Right ventricle myocardium inferior (tissue), 1 donor: ENCODE results near the gene TMPRSS6. TPM values are rescaled to one million over a fixed set of nuclear protein-coding genes. Genes with fewer than 3 reads are reported as not detected.

Experiments
- ATAC-seq: fragments of 200-7000 bp; cut with Tn5 transposase; one replicate; pipeline ENCODE4 v1.9.1; 2020; ENCODE audit warnings: mild to moderate bottlenecking, moderate library complexity
- DNase-seq: peaks from one replicate; pipeline ENCODE4 v3.0.0; 2021; ENCODE audit errors: missing footprints
- intact Hi-C: fragments of 100-400 bp; cut with DNase I; formaldehyde crosslinking; loops from one replicate; pipeline ENCODE4 v1.11.0; 2022
- long read RNA-seq: library from polyadenylated mRNA; unstranded; transcript quantifications from one replicate; pipeline ENCODE4 v2.0.0, GENCODE V29; 2021
- total RNA-seq: library from RNA; stranded (reverse); fragmentation: NEBNext Ultra II Directional; extraction: Animal tissue kit (Norgen Biotek cat#: 25700); gene quantifications from one replicate; pipeline ENCODE4 v1.2.1, GENCODE V29; 2021
- donor health status: DM: no; HTN: yes; CAD: no; lungs with severe emphysema.

The TMPRSS6 gene
- not detected for total RNA-seq
- long read RNA-seq, result 0 reads

DNA sequence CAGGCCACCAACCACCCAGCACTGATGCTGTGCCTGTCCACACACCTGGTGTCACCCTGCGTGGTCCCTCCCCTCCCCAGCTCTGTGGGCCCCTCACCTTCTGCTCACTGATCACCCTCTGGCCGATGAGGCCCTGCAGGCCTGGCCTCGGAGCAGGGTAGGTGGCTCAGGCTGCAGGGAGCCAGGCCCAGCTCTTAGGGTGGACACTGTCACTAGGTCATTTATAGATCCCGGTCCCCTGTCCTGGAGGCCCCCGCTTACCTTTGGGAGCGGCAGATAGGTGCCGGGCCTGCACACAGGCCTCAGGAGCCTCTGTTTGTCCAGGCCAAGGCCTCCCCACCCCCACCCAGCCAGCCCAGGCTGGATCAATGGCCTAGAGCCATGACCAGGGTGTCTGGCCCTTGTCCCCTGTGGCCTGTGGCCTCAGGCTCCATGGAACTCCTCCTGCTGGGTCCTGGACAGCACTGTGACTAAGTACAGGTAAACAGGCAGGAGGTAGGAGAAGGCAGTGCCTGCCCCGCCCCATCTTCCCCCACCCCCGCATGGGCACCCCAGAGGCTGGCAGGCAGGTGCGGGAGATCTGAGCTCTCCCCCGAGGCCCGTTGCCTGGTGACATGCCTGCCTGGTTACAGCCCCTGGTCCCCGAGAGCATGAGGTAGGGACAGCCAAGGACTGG, at the start of gene TMPRSS6:
Gene TMPRSS6 (minus strand): TSS at position 472 of the 676 bp plus-strand sequence. CDS start 6,296 bp downstream, outside the sequence.
- intact Hi-C loops, result no loop called here
- no peak for DNase-seq
- peak; percentile 15 for ATAC-seq

DNA sequence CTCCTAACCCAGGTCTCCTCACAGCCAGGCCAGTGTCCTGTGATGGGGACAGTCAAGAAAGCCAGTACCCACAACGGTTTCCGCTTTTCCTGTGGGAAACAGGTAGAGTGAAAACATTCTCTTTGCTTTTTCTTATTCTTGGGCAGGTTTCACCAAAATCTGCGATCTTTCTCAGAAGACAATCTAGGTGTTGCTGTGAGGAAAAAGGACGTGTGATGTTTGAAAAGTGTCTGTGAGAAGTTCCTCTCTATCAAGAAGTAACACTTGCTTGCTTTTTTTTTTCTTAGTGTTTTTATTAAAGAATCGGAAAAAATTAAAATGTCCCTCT, 49.4 kb upstream of the TMPRSS6 start:
- DNase-seq, result no peak
- ATAC-seq, result no peak
- intact Hi-C loops, result no loop called here

DNA sequence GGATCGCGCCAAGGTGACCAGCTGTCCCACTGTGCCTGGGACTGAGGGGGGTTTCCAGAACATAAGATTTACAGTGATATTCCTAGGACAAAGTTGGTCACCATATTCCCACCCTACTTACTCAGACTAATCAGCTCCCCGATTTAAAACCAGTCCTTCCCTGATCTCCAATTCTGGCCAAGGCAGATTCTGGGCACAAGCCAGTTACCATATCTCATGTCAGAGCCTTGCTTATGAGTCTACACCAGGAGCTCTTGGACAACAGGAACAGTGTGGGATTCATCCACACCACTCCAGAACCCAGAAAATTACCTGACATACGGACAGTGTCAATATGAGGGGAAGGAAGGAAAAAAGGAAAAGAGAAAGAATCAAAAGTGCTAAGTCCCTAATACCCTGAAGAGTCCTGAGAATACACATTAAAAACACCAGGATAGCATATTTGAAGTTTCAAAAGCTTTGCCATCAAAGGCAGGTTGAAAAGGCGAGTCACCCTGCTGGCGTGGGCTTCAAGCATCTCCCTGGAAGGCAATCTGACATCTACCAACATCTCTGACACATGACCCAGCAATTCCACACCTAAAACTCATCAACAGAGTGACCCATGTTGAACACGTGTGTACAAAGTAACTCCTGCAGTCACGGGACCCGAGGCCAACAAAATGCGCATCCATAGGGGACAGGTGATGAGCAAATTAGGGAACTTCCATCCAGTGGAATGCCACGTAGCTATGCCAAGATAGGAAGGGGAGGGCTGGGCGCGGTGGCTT, 48.2 kb upstream of the TMPRSS6 start:
- intact Hi-C loops, result no loop called here

DNA sequence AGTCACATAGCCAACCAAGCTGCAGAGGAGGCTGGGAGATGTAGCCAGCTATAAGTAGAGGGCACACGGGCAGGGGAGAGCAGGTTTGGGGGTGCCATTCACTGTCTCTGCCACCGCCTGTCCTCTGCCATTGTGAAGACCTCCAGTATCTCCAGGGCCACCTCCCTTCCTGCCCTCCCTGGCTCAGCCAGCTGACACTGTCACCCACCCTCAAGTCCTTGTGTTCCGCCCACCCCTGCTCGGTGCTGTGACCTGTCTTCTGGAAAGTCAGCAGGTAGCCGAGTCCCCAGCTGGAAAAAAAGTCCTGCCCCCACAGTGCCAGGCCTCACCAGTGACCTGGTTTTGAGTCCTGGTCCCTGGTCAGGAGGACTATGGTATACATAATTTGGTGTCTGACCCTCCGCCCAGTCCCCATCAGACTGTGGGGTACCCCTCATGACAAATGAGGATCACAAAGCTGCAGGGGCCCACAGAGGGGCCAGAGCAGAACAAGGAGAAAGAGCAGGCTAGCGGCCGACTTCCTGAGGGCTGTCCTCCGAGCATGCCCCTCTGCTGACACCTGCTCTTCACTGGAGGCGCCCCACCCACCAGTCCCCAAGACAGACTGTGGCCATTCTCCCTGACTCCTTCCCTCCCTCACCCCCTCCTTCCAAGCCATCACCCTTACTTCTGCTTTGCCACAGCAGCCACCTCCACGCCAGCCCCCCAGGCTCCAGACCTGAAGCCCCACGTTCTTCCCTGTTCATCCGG, 47.3 kb upstream of the TMPRSS6 start:
- no peak for ATAC-seq
- intact Hi-C loops, result no loop called here
- DNase-seq, result no peak

More for the DNA sequence above, 48.2 kb upstream of the TMPRSS6 start:
- ATAC-seq, result no peak
- DNase-seq, result no peak

DNA sequence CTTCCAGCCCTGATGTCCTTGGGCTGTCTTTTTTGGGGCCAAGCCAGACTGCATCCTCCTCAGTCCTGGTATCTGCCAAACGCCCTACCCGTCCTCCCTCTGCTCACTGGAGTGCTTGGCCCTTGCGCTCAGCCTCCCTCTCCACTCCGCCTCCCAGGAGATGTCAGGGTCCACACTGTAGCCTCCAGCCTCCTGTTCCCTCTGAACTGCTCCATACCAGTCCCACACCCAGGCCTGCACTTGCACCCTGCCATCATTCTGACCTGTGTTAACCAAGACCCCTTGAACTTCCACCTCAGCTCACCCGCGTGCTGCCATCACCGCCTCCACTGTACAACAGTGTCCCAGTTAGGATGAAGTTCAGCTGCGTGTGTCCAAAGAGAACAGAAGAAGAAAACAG, 46.5 kb upstream of the TMPRSS6 start:
- no peak for ATAC-seq
- intact Hi-C loops, result no loop called here
- peak; percentile 11 for DNase-seq

DNA sequence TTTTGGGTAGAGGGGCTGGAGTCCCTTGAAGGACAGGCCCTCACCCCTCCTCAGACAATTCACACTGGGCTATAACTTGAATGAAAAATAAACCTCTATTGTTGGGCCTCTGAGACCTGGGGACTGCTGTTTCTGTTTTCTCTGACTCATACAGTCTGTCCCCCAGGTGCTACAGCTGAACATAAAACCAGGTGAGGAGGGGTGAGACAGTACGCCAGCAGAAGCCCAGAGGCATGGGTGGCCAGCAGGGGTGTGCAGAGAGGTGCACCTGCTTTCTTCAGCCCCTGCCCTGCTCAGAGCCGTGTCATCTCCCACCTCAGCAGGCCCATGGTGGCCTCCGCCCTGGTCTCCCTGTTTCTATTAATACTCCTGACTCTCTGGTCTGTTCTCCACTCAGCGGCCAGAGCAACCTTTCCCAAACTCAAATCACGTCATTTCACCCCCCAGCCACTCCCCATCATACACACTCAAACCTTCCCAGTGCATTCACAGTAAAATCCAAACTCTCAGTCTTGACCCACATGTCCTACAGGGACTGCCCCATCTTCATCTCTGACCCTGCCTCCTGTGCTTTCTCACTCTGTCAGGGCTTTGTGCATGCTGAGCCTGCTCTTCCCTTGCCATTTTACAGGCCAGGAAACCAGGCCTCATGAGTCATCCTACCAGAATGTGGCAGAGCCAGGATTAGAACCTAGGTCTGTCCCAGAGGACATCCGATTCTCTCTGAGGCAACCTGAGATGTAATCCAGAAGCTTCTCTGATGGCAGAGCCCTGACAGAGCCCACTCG, 45.6 kb upstream of the TMPRSS6 start:
- no peak for ATAC-seq
- intact Hi-C loops, result no loop called here
- no peak for DNase-seq

DNA sequence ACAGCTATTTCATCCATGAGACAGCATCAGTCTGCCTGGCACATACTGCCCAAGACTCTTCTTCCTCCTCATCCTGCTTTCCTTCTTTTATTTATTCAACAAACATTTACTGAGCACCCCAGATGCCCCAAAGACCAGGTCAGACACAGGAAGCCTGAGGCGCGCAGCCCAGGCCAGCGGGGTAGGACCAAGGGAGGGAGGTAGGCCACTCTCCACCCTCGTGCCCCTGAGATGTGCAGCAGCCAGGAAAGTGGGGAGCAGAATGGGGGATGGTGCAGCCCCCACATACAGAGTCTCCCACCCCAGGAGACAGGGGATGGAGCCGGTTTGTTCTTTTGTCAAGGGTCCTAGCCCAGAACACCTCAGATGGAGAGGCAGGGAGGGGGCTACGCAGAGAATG, 44.4 kb upstream of the TMPRSS6 start:
- ATAC-seq (no peak), DNase-seq (no peak)
- intact Hi-C loops, result no loop called here

DNA sequence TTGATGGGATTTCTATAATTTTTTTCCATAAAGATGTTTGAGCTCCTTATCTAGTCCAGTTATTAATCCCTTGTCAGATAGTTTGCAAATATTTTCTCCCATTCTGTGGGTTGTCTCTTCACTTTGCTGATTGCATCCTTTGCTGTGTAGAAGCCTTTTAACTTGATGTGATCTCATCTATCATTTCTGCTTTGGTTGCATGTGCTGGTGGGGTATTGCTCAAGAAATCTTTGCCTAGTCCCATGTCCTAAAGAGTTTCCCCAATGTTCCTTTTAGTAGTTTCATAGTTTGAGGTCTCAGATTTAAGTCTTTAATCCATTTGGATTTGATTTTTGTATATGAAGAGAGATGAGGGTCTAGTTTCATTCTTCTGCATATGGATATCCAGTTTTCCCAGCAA, 41.9 kb upstream of the TMPRSS6 start:
- ATAC-seq (no peak), DNase-seq (no peak)
- intact Hi-C loops, result no loop called here

DNA sequence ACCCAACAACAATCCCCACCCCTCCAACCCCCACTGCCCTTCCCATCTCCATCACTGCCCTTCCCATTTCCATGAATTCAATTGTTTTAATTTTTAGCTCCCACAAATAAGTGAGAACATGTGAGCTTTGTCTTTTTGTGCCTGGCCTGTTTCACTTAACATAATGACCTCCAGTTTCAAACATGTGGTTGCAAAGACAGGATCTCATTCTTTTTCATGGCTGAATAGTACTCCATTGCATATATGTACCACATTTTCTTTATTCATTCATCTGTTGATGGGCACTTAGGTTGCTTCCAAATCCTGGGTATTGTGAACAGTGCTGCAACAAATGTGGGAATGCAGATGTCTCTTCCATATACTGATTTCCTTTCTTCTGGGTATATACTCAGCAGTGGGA, 41.2 kb upstream of the TMPRSS6 start:
- no peak for ATAC-seq
- no peak for DNase-seq
- intact Hi-C loops, result no loop called here

DNA sequence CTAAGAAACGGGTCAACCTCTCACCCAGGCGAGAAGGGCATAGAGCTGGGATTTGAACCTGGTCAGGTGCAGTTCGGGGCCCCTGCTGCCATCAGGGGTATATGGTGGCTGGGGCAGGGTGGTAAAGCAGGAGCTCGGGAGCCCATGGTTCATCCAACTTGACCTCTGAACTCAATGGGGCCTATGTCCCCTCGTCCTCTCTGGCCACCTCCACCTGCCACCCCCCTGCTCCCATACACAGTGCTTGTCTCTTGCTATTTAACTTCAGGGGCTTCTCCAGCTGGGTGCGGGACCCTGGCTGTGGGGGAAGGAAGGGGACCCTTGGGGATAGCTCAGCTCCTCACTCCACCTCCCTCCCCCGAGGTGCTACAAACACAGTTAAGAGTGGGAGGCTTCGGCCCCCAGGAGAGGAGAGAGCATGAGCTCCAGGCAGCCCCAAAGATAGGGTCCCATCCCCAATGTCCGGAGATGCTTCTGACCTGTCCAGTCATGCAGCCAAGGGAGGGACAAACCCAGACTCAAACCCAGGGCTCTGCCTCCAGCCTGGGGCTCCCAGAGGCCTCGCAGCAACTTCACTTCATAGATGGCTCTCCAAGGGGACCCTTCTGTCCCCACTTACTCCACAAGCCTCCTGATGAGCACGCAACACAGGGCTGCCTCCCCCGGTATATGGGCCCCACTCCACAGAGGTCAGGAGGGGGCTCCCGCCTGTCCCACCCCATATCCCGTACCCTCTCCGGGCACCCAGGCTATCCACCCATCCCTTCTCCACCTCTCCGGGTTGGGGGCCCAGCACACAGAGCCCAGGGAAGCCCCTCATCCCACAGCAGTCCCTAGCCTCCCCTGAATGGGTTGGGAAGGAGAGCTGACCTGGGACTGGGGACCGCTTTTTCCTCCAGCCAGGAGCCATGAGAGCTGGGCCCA, 39.5 kb upstream of the TMPRSS6 start:
- ATAC-seq, result no peak
- no peak for DNase-seq
- intact Hi-C loops, result no loop called here

DNA sequence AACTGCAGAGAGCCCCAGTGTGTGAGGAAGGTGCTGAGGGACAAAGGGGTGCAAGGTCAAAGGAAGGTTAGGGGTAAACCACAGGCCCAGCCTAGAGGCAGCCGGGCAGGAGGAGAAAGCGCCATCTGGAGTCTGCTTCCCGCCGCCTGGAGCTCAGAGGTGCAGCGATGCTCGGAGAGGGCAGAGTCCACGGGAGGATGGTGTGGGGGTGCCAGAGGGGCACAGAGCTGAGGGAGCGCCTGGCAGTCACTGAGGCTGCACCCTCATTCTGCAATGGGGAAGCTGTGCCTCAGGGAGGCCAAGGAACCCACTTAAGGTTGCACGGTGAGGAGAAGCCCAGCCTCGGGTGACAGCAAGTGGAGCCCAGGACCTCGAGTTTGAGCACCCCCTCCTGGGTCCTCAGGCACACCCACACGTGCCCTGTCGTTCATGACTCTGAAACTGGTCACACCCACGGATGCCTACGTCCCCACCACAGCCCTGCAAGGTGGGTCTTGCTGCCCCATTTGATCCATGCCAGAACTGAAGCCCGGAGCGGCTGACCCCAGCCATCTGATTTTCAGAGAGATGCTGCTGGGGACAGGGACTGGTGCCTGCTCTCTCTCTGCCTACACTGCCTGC, 38.6 kb upstream of the TMPRSS6 start:
- intact Hi-C loops, result no loop called here
- no peak for ATAC-seq
- no peak for DNase-seq

DNA sequence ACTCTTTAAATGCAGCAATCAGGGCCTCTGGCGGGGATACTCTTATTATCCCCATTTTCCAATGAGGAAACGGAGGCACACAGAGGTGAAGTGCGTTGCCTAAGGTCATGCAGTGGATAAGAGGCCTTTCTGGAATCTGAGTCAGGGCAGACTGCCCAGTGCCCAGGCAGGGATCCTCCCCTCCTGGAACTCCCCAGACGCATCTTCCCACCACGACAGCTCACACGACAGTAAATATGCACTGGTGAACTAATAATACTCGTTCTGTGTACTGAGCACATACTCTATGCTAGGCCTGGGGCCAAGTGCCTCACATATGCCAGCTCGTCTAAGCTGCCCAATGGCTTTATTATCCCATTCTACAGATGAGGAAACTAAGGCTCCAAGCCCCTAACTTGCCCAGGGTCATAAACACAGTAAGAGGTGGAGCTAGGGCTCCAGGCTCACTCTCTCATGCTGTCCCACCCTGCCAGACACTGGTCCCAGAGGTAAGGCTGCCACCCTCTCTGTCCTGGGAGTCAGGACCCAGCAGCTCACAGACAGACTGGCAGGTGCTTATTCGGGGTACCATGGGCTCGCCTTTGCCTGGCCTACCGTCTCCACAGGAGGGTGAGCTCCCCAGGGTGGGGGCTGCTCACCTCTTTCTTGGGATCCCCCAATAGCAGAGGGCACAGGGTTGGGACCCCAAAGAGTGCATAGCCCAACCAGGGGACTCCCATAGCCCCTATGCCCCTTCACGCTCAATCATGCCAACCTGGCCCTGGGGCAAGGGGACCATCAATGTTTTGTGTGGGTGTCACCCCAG, 37.9 kb upstream of the TMPRSS6 start:
- DNase-seq (no peak), ATAC-seq (no peak)
- intact Hi-C loops, result no loop called here

DNA sequence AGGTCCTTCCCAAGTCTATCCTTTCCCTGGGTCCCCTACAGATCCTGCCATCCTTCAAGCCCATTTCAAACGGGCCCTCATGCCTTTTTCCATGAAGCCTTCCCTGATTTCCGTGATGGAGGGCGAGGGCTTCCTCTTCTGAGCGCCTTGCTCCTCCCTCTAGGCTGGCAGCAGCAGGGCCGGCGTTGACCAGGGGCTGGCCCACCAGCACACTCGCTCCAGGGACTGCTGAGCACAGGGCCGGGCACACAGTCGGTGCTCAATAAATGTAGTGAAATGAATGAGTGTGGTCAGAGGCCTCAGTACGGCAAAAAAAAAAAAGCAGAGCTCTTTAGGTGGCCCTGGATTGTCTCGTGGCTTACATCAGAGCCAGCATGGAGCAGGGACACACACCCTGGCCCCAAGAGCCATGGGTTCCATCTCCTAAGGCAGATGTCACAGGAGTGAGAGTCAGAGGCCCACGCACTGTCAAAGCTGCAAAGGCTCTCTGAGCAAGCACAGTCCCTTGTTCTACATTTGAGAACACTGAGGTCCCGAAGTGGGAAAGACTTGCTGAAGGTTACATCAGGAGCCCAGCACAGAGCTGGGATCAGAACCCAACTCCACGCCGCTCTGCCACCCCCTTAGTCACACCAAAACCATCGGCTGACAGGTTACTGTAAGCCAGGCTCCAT, 37.1 kb upstream of the TMPRSS6 start:
- intact Hi-C loops, result no loop called here
- ATAC-seq, result no peak
- no peak for DNase-seq

DNA sequence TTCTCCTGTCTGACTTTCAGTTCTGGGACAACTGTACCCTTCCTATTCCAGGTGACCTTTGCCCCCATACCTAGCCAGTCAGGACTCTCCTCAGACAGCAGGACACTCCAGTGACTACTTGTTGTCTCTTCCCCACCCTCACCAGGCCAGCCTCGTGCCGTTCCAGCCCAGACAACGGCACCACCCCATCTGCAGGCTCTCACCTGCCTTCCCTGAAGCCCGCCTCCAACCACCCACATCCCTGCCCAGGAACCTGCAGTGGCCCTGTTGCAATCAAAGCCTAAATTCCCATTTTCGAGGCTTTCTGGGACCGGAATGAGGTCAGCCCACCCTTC, 36.5 kb upstream of the TMPRSS6 start:
- no peak for DNase-seq
- intact Hi-C loops, result no loop called here
- ATAC-seq, result no peak

DNA sequence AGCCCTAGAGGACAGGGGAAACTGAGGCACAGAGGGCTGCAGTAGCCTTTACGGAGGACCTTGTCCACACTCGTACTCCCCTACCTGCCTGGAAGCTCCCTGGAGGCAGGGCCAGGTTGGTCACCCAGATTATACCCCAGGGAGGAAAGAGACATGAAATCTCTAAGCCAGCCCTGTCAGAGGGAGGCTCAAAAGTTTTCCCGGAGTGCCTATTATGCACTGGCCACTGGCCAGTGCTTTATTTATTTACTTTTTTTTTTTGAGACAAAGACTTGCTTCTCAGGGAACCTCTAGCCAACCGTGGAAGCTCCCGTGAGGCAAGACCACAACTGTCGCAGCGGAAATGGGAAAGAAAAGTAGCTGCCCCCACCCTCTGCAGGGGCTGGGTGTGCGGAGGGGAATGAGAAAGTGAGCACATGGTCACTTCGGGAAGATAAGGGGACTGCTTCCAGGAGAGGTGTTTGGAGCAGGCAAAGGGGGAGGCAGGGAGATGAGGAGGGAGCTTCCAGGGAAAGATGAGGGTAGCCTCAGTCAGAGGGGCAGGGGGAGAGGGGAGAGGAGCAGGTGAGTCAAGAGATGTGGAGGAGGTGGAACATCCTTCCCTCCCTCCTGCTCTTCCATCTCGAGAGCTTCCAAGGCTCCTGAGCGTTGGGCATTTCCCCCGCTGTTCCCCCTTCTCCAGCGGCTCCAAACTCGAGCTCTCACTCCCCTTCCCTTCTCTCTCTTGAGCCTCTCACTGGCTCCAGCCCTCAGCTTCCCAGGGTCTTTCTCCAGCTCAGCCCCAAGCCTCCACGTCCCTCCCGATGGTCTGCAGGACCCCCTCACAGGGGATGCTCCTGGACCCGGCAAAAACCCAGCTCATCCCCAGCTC, 35.9 kb upstream of the TMPRSS6 start:
- ATAC-seq (no peak), DNase-seq (no peak)
- intact Hi-C loops, result no loop called here

DNA sequence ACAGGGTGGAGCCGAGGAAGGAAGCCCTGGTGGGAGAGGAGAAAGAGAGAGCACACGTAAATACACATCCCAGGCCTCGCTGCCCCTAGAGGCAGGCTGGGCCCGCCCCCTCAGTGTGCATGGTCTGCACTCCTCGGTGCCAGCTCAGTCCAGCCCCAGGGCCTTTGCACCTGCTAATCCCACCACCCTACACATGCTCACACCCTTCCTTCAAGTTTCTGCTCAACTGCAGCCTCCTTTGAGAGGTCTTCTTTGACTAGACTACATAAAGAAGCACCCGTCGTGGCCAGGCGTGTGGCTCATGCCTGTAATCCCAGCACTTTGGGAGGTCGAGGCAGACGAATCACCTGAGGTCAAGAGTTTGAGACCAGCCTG, 34.7 kb upstream of the TMPRSS6 start:
- DNase-seq (no peak), ATAC-seq (no peak)
- intact Hi-C loops, result no loop called here
